Stimulated activated naive CD8-positive, alpha-beta T cell treated with anti-CD3 and anti-CD28 coated beads, Interleukin-15, Interleukin-2, amounts not matched to agents 100 U/mL and 50 U/mL, for 24 hours (primary cell): ENCODE data around the gene DMPK.
"Not testable (repeated sequence)": the region's sequence is repeated elsewhere in the genome, so short reads cannot be mapped to it uniquely, and the experiment has no call there.

Source experiments
- ATAC-seq: fragments of 150-1000 bp; cut with Tn5 transposase; one replicate; pipeline ENCODE4 v1.10.0; 2021
- DNase-seq: peaks from one replicate; pipeline ENCODE4 v3.0.0; 2021

Gene DMPK

DNA sequence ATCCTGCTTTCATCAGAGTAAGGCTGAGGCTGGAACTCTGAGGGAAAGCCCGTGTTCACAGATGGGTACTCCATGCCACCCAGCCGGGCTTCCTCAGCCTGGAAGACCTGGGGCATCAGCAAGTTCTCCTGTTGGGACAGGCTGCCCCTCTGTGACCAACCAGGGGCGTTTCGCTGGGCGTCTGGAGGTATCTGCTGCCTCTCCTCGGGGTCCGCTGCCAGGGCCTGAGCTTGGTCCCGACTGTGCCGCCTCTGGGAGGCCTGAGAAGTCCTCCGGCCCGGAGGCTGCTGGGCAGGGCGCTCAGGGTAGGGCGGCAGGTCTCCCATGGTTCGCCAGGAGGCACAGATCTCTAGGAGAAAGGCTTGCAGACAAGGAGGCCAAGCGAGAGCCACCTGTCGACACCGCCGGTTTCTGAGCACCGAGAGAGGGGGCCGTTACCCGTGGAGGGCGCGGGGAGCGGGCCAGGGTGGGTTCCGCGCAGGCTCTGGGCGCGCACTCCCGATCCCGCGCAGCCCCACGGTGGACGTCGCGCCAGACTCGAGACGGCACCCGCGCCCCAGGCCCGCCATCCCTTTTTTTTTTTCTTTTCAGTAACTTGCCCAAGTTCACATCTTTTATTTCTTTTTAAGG lies 32.7 kb upstream of the DMPK start, which contains the start of gene RSPH6A:
Gene RSPH6A (minus strand): TSS at position 458 of the 630 bp plus-strand sequence. CDS start 132 bp downstream, at position 326.
- ATAC-seq (no peak), DNase-seq (no peak)

- DNase-seq = no peak
- ATAC-seq = no peak
Measured at GRCh38 chr19:45814166-45814780, 32.0 kb upstream of the DMPK start.

GRCh38 chr19:45812297-45812696 lies 30.0 kb upstream of the DMPK start:
- no peak for DNase-seq
- ATAC-seq = no peak

DNA sequence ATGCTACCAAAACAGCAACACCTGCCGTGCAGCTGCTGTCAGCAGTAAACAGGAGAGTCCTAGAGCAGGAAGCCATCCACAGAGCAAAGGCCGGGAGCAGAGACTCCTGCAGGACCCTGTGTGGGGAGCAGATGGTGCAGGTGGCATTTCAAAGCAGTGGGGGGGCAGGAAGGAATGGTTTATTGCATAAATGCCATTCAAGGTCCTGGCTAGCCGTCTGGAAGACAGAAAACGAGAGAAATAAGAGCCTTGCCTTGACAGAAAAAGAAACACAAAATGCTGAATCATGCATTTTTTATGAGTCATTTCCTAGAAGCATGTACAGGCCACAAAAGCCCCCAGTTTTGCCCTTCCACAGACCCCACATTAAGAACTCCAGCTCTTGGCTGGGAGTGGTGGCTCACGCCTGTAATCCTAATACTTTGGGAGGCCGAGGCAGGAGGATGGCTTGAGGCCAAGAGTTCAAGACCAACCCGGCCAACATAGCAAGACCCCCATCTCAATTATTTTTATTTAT lies 27.4 kb upstream of the DMPK start:
- ATAC-seq = no peak

GRCh38 chr19:45805719-45806118 lies 23.4 kb upstream of the DMPK start:
- DNase-seq (no peak), ATAC-seq (no peak)

More for the DNA sequence above, 27.4 kb upstream of the DMPK start:
- no peak for DNase-seq

- DNase-seq (no peak), ATAC-seq (no peak)
Measured at GRCh38 chr19:45804959-45805230, 22.6 kb upstream of the DMPK start.

- no peak for ATAC-seq
- DNase-seq = no peak
Measured at GRCh38 chr19:45804140-45804958, 22.1 kb upstream of the DMPK start.

- DNase-seq (no peak), ATAC-seq (no peak)
Measured at GRCh38 chr19:45801603-45802175, 19.4 kb upstream of the DMPK start.

- ATAC-seq = peak; percentile 4
Measured at GRCh38 chr19:45800070-45800553, 17.8 kb upstream of the DMPK start.

GRCh38 chr19:45799541-45799940 lies 17.3 kb upstream of the DMPK start:
- DNase-seq, ATAC-seq: not testable (repeated sequence)

More at GRCh38 chr19:45800070-45800553, 17.8 kb upstream of the DMPK start:
- DNase-seq = no peak

DNA sequence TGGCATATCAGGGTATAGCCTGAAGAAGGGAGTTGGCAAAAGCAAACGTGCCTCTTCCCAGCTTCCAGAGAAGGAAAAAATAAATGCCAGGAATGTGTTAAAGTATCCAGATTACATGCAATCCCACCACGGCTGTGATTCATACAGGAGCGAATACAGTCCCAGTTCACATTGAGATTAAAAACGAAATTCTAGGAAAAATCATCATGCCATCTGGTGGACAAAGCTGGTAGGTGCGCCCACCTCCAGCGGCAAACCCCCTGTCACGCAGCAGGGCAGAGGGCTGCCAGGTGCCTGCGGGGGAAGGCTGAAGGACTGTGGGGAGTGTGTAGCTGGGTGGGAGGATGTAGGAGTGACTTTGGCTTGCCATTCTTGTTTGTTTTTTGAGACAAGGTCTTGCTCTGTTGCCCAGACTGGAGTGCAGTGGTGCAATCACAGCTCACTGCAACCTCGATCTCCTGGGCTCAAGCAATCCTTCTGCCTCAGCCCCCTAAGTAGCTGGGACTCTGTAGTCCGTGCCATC lies 16.8 kb upstream of the DMPK start:
- ATAC-seq (peak; percentile 70), DNase-seq (peak; percentile 65)

- ATAC-seq (no peak), DNase-seq (no peak)
Measured at GRCh38 chr19:45794627-45795026, 12.3 kb upstream of the DMPK start.

DNA sequence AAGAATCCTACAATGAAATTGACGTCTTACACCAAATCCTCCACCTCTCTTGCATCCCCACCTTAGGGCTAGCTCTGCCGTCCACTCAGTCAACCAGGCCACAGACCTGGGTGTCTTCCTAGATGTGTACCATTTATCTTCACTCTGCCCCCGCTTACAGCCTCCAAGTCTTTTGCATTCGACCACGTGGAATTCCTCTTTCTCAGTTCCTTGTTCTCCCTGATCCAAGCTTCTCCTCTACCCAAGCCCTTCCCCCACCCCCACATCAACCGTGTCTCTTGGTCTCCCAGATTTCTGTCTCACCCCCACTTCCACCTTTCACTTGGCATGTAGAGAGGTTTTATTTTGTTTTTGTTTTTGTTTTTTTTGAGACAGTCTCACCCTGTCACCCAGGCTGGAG lies 11.6 kb upstream of the DMPK start:
- no peak for ATAC-seq
- no peak for DNase-seq

GRCh38 chr19:45793178-45793564 lies 10.9 kb upstream of the DMPK start:
- ATAC-seq (no peak), DNase-seq (no peak)

GRCh38 chr19:45792470-45793177 lies 10.3 kb upstream of the DMPK start, which contains the start of gene DMWD:
TSS of gene DMWD (minus strand) at chr19:45792845. CDS start at chr19:45792756, 89 bp downstream.
- ATAC-seq (peak; percentile 91), DNase-seq (peak; percentile 100)

GRCh38 chr19:45791744-45792469 lies 9.6 kb upstream of the DMPK start:
- ATAC-seq (peak; percentile 24), DNase-seq (no peak)

DNA sequence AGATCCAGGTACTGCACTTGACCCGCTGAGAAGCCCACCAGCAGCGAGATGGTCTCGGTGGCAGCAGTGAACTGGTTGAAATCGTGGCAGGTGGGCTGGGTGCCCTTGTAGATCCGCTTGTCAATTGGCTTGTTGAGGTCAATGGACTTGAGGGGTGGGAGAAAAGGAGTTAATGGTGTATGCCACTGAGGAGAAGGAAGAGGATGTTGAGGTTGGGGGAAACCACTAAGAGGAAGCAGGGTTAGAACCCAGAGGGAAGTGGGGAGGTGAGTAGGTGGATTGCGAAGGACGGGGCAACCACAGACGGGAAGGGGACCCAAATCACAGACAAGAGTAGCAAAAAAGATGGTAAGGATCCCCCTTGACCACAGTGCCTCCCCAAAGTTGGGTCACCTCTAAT lies 8.7 kb upstream of the DMPK start:
- ATAC-seq = no peak
- DNase-seq = peak; percentile 54

DNA sequence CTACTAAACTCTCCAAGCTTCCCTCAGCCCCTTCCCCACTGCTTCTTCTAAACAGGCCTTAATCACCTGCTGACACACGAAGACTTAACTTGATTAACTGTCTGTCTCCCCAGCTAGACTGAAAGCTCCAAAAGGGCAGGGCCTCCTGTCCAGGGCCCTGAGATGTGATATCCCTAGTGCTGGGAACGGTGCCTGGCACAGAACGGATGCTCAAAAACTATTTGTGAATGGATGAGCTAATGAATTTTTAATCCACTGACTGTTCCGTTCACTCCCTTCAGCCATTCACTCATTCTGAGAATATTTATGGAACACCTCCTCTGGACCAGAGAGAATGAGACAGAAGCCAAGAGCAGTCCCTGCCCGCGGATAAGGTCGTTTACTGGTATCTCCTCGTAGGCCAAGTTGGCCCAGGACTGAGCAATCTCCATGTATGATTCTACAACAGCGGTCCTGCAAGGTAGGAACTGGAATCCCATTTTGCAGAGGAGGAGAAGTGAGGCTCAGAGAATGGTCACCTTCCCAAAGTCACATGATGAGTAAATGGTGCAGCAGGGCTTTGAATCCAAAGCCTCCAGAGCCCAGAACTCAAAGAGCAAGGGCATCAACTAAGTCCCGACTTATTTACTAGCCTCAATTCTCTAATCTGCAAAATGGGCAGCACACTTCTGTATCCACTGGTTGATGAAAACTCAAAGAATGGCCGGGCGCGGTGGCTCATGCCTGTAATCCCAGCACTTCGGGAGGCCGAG lies 6.9 kb upstream of the DMPK start:
- DNase-seq = no peak
- ATAC-seq = no peak

- ATAC-seq = no peak
- DNase-seq = no peak
Measured at GRCh38 chr19:45786533-45786894, 4.2 kb upstream of the DMPK start.
